ENCODE measurements around the gene NTNG1.
"Not testable (repeated sequence)": the region's sequence is repeated elsewhere in the genome, so short reads cannot be mapped to it uniquely, and the experiment has no call there.

NTNG1 gene
- total RNA-seq, result 0 reads per million in 2 donors

- no peak for DNase-seq
Observed at GRCh38 chr1:107140703-107141490, at the start of gene NTNG1. Gene NTNG1 (plus strand): TSS chr1:107141039.

GRCh38 chr1:107091418-107091817 lies 49.4 kb upstream of the NTNG1 start:
- no peak for DNase-seq

GRCh38 chr1:107093395-107093794 lies 47.4 kb upstream of the NTNG1 start:
- DNase-seq, result not testable (repeated sequence)

GRCh38 chr1:107095647-107096046 lies 45.2 kb upstream of the NTNG1 start:
- no peak for DNase-seq

- no peak for DNase-seq
Observed at GRCh38 chr1:107096690-107097089, 44.1 kb upstream of the NTNG1 start.

GRCh38 chr1:107098961-107099360 lies 41.9 kb upstream of the NTNG1 start:
- no peak for DNase-seq

- no peak for DNase-seq
Observed at GRCh38 chr1:107100331-107100984, 40.4 kb upstream of the NTNG1 start.

- DNase-seq, result no peak
Observed at GRCh38 chr1:107105914-107106313, 34.9 kb upstream of the NTNG1 start.

- no peak for DNase-seq
Observed at GRCh38 chr1:107110326-107110725, 30.5 kb upstream of the NTNG1 start.

- DNase-seq, result no peak
Observed at GRCh38 chr1:107116306-107116790, 24.5 kb upstream of the NTNG1 start.

- DNase-seq, result no peak
Observed at GRCh38 chr1:107122225-107122624, 18.6 kb upstream of the NTNG1 start.

- no peak for DNase-seq
Observed at GRCh38 chr1:107123741-107124140, 17.1 kb upstream of the NTNG1 start.

- no peak for DNase-seq
Observed at GRCh38 chr1:107124694-107125093, 16.1 kb upstream of the NTNG1 start.

GRCh38 chr1:107132195-107132594 lies 8.6 kb upstream of the NTNG1 start:
- no peak for DNase-seq

GRCh38 chr1:107132780-107133179 lies 8.1 kb upstream of the NTNG1 start:
- DNase-seq, result no peak

GRCh38 chr1:107135463-107135862 lies 5.4 kb upstream of the NTNG1 start:
- DNase-seq, result no peak

GRCh38 chr1:107138166-107138565 lies 2.7 kb upstream of the NTNG1 start:
- no peak for DNase-seq

- no peak for DNase-seq
Observed at GRCh38 chr1:107138767-107139445, 1.9 kb upstream of the NTNG1 start.

GRCh38 chr1:107139833-107140702 lies 771 bp upstream of the NTNG1 start:
- DNase-seq, result no peak

- no peak for DNase-seq
Observed at GRCh38 chr1:107141491-107142126, 770 bp downstream of the NTNG1 start.

GRCh38 chr1:107142140-107142542 lies 1.3 kb downstream of the NTNG1 start:
- DNase-seq, result no peak

GRCh38 chr1:107142666-107143065 lies 1.8 kb downstream of the NTNG1 start:
- DNase-seq, result no peak
